ENCODE data around the gene FAM204A.

FAM204A gene

DNA sequence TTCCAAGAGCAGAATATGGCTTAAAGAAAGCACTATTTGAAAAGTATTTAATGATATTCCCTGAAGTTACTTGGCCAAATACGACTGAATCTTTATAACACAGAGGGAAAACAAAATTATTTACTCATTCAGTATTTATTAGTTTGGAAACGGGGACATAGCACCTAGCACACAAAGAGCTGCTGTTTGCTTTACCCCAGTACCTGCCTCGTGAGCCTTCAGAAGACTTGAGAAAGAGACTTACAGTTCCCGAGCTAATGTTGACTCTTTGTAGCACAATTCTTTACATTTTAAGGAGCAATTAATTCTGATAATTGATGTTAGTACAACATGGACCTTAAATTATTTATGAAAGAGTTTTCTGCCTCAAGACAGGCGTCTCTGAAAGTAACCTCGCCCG is 88.7 kb downstream of the FAM204A start:
- H2AFZ ChIP-seq (ENCODE audit: low read length, unreplicated experiment) = no peak overlapping the region
- H3K27me3 ChIP-seq (ENCODE audit: insufficient read depth, low read length) = peaks cover 92% of the 10 kb centered on the region
- H3K36me3 ChIP-seq (ENCODE audit: insufficient read depth, low read length) = no peaks in the 10 kb centered on the region
- no peaks in the 10 kb centered on the region for H3K4me1 ChIP-seq (ENCODE audit: control insufficient read depth, insufficient read depth, low read length, unreplicated experiment)
- H3K27ac ChIP-seq (ENCODE audit: low read depth, low read length) = no peak overlapping the region
- no peaks in the 10 kb centered on the region for H3K79me2 ChIP-seq (ENCODE audit: control insufficient read depth, insufficient read depth, low read length, unreplicated experiment)
- no peak overlapping the region for H3K4me3 ChIP-seq (ENCODE audit: low read depth, low read length)

GRCh38 chr10:118251791-118252190 is 90.3 kb downstream of the FAM204A start:
- no peaks in the 10 kb centered on the region for H3K79me2 ChIP-seq (ENCODE audit: control insufficient read depth, insufficient read depth, low read length, unreplicated experiment)
- H3K27ac ChIP-seq (ENCODE audit: low read depth, low read length) = no peak overlapping the region
- no peaks in the 10 kb centered on the region for H3K36me3 ChIP-seq (ENCODE audit: insufficient read depth, low read length)
- peaks cover 90% of the 10 kb centered on the region for H3K27me3 ChIP-seq (ENCODE audit: insufficient read depth, low read length)
- H2AFZ ChIP-seq (ENCODE audit: low read length, unreplicated experiment) = no peak overlapping the region
- H3K4me1 ChIP-seq (ENCODE audit: control insufficient read depth, insufficient read depth, low read length, unreplicated experiment) = no peaks in the 10 kb centered on the region
- H3K4me3 ChIP-seq (ENCODE audit: low read depth, low read length) = no peak overlapping the region

DNA sequence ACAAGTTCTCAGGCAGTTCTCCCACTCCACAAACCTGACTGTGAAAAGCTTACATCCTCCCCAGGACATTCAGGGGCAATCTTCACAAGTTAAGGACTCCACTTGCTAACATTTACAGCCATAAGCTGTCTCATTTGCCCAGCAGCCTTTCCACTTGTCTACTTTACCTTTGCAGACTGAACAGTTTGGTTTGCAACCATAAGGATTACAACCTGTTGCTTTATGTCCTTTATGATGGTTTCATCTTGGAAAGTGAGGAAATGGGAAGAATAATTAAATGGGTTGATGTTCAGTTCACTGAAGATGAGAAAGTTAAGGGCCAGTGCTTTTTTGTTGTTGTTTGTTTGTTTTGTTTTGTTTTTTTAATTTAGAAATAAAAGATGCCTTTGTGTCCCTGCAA is 92.4 kb downstream of the FAM204A start:
- H3K4me3 ChIP-seq (ENCODE audit: low read depth, low read length) = no peak overlapping the region
- H3K27me3 ChIP-seq (ENCODE audit: insufficient read depth, low read length) = peaks cover 89% of the 10 kb centered on the region
- H3K36me3 ChIP-seq (ENCODE audit: insufficient read depth, low read length) = no peaks in the 10 kb centered on the region
- no peak overlapping the region for H2AFZ ChIP-seq (ENCODE audit: low read length, unreplicated experiment)
- no peak overlapping the region for H3K27ac ChIP-seq (ENCODE audit: low read depth, low read length)
- H3K79me2 ChIP-seq (ENCODE audit: control insufficient read depth, insufficient read depth, low read length, unreplicated experiment) = no peaks in the 10 kb centered on the region
- no peaks in the 10 kb centered on the region for H3K4me1 ChIP-seq (ENCODE audit: control insufficient read depth, insufficient read depth, low read length, unreplicated experiment)
